SK-N-SH treated with all-trans-retinoic acid at 6 μM for 48 hours (cell line): Measurements from ENCODE around the gene SSR2.

Source experiments
- ARNTL ChIP-seq: fragments of 450-650 bp; formaldehyde crosslinking; IDR thresholded peaks from 2 replicates; pipeline ENCODE4 v1.5.0; 2020; ENCODE audit warnings: low read depth, mild to moderate bottlenecking, moderate library complexity, borderline replicate concordance
- CREB5 ChIP-seq: fragments of 250-450 bp; sonication (Bioruptor Pico); IDR thresholded peaks from 2 replicates; pipeline ENCODE4 v1.5.1; 2020; ENCODE audit warnings: low read depth, mild to moderate bottlenecking, moderate library complexity
- PPARA ChIP-seq: fragments of 250-450 bp; sonication (Bioruptor Pico); IDR thresholded peaks from 2 replicates; pipeline ENCODE4 v1.5.0; 2020; ENCODE audit warnings: mild to moderate bottlenecking, borderline replicate concordance
- SNAI2 ChIP-seq: fragments of 250-450 bp; sonication (Bioruptor Pico); IDR thresholded peaks from 2 replicates; pipeline ENCODE4 v1.5.0; 2020; ENCODE audit warnings: mild to moderate bottlenecking, moderate library complexity
- TOX ChIP-seq: fragments of 250-450 bp; sonication (Bioruptor Pico); IDR thresholded peaks from 2 replicates; pipeline ENCODE4 v1.8.0; 2021; ENCODE audit warnings: mild to moderate bottlenecking, moderate library complexity, borderline replicate concordance

- TF ChIP-seq ARNTL (no peak), PPARA (CRISPR knock-in tag) (no peak), TOX (CRISPR knock-in tag) (no peak), SNAI2 (no peak), CREB5 (CRISPR knock-in tag) (no peak)
Observed at GRCh38 chr1:156065212-156065611, 44.5 kb upstream of the SSR2 start.
